Ishikawa (cell line): ENCODE results near the gene NRG3.

Experiments used
- CEBPB ChIP-seq: IDR thresholded peaks from 2 replicates; pipeline ENCODE4 v1.6.1; 2012
- CREB1 ChIP-seq: IDR thresholded peaks from 2 replicates; pipeline ENCODE4 v1.6.1; 2012; ENCODE audit warnings: low read depth
- EGR1 ChIP-seq: IDR thresholded peaks from 2 replicates; pipeline ENCODE4 v1.6.1; 2012
- EP300 ChIP-seq: IDR thresholded peaks from 2 replicates; pipeline ENCODE4 v1.6.1; 2012; ENCODE audit warnings: borderline replicate concordance
- FOXM1 ChIP-seq: IDR thresholded peaks from 2 replicates; pipeline ENCODE4 v1.6.1; 2012; ENCODE audit warnings: low read depth, borderline replicate concordance
- MAX ChIP-seq: IDR thresholded peaks from 2 replicates; pipeline ENCODE4 v1.6.1; 2012
- NFIC ChIP-seq: IDR thresholded peaks from 2 replicates; pipeline ENCODE4 v1.6.1; 2012
- RAD21 ChIP-seq: IDR thresholded peaks from 2 replicates; pipeline ENCODE4 v1.6.1; 2012; ENCODE audit warnings: low read depth
- REST ChIP-seq: IDR thresholded peaks from 2 replicates; pipeline ENCODE4 v1.6.1; 2012; ENCODE audit warnings: low read depth, mild to moderate bottlenecking
- TAF1 ChIP-seq: IDR thresholded peaks from 2 replicates; pipeline ENCODE4 v1.6.1; 2012; ENCODE audit warnings: low read depth, mild to moderate bottlenecking
- TCF12 ChIP-seq: IDR thresholded peaks from 2 replicates; pipeline ENCODE4 v1.6.1; 2012; ENCODE audit warnings: low read depth
- TEAD4 ChIP-seq: IDR thresholded peaks from 2 replicates; pipeline ENCODE4 v1.6.1; 2012
- USF1 ChIP-seq: IDR thresholded peaks from 2 replicates; pipeline ENCODE4 v1.6.1; 2012
- YY1 ChIP-seq: IDR thresholded peaks from 2 replicates; pipeline ENCODE4 v1.6.1; 2012; ENCODE audit warnings: low read depth
- ZBTB7A ChIP-seq: IDR thresholded peaks from 2 replicates; pipeline ENCODE4 v1.6.1; 2012; ENCODE audit warnings: low read depth

The NRG3 gene

GRCh38 chr10:82378146-82378545, 503.2 kb downstream of the NRG3 start:
- TF ChIP-seq RAD21 (no peak), NFIC (no peak), EP300 (no peak), TCF12 (no peak), CREB1 (no peak), MAX (no peak), TAF1 (no peak), USF1 (no peak), EGR1 (no peak), REST (no peak), YY1 (no peak), FOXM1 (no peak), ZBTB7A (no peak)

GRCh38 chr10:82383350-82383749, 508.4 kb downstream of the NRG3 start:
- TF ChIP-seq YY1: no peak
- no peak for TF ChIP-seq TAF1
- TF ChIP-seq TEAD4: no peak
- TF ChIP-seq RAD21: no peak
- TF ChIP-seq CEBPB: no peak
- TF ChIP-seq EGR1: no peak
- TF ChIP-seq REST: no peak
- no peak for TF ChIP-seq CREB1
- no peak for TF ChIP-seq USF1
- no peak for TF ChIP-seq FOXM1
- TF ChIP-seq TCF12: no peak

DNA sequence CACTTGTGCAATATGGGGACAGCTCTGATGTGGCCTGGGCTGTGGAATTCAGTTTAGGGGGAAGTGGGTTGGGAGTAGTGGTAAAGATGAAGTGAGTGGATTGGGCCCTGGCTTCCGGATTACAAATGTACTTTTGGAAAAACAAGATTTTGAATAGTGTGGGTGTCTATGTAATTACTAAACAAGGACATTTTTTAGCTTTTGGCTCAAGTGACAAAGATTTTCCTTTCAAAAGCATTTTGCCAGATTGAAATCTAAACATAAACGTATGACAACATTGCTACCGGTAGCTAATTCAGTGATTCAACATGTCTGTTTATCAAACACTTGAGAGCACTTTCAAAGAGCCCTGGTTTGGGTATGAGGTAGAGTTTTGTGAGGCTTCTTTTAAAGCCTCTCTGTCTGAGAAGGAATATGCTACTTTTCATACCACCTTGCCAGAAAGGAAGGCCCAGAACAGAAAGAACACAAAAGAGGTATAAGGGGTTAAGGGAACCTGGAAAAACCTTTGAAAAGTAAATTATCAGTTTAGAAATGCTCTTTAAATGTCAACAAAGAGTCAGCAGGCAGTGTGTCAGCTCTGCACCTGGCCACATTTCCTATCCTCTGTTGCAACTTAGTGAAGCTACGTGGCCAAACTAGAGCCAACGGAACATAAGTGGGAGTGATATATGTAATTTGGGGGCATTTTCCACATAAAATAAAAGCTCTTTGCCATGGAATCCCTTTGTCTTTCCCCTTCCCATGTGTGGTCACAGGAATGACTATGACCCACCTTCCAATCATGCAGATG, 516.1 kb downstream of the NRG3 start:
- TF ChIP-seq REST: no peak
- TF ChIP-seq USF1: no peak
- TF ChIP-seq TAF1: no peak
- no peak for TF ChIP-seq FOXM1
- TF ChIP-seq TCF12: no peak

GRCh38 chr10:82391971-82392370, 517.0 kb downstream of the NRG3 start:
- no peak for TF ChIP-seq CREB1
- no peak for TF ChIP-seq CEBPB
- TF ChIP-seq RAD21: no peak
- TF ChIP-seq TCF12: no peak
- TF ChIP-seq MAX: no peak
- TF ChIP-seq USF1: no peak
- TF ChIP-seq REST: no peak
- TF ChIP-seq TAF1: no peak
- no peak for TF ChIP-seq NFIC
- TF ChIP-seq EGR1: no peak
